ENCODE data around the gene FARP1.

FARP1 gene

DNA sequence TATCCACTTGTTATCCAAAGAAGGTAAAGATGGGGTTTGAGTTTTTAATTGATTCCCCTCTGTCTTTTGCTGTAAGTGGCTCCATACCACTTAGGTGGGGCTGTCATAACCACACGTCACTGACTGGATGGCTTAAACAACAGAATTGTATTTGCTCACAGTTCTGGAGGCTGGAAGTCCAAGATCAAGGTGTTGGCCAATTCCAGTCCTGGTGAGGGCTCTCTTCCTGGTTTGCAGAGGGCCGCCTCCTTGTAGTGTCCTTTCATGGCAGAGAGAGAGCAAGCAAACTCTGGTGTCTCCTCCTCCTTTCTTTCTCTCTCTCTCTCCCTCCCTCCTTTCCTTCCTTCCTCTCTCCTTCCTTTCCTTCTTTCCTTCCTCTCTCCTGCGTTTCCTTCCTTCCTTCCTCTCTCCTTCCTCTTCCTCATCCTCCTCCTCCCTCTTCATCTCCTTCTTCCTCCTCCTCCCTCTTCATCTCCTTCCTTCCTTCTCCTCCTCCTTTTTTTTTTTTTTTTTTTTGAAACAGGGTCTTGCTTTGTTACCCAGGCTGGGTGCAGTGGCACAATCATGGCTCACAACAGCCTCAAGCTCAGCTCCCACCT lies 174.8 kb downstream of the FARP1 start:
- no peak for TF ChIP-seq TAF1 (IDR thresholded peaks at IDR 0.05; ENCODE audit: borderline replicate concordance, insufficient read depth, low read length)
- TF ChIP-seq, protein P1, sequence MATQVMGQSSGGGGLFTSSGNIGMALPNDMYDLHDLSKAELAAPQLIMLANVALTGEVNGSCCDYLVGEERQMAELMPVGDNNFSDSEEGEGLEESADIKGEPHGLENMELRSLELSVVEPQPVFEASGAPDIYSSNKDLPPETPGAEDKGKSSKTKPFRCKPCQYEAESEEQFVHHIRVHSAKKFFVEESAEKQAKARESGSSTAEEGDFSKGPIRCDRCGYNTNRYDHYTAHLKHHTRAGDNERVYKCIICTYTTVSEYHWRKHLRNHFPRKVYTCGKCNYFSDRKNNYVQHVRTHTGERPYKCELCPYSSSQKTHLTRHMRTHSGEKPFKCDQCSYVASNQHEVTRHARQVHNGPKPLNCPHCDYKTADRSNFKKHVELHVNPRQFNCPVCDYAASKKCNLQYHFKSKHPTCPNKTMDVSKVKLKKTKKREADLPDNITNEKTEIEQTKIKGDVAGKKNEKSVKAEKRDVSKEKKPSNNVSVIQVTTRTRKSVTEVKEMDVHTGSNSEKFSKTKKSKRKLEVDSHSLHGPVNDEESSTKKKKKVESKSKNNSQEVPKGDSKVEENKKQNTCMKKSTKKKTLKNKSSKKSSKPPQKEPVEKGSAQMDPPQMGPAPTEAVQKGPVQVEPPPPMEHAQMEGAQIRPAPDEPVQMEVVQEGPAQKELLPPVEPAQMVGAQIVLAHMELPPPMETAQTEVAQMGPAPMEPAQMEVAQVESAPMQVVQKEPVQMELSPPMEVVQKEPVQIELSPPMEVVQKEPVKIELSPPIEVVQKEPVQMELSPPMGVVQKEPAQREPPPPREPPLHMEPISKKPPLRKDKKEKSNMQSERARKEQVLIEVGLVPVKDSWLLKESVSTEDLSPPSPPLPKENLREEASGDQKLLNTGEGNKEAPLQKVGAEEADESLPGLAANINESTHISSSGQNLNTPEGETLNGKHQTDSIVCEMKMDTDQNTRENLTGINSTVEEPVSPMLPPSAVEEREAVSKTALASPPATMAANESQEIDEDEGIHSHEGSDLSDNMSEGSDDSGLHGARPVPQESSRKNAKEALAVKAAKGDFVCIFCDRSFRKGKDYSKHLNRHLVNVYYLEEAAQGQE (IDR thresholded peaks at IDR 0.05; ENCODE audit: insufficient read depth in 1 of 2, low read depth in 2 of 2, low read length in 2 of 2), result no peak
- TF ChIP-seq FOXP2 (optimal IDR thresholded peaks at IDR 0.05; ENCODE audit: borderline replicate concordance, extremely low read depth, extremely low read length, insufficient read depth), result no peak
- no peak for TF ChIP-seq SIN3A (IDR thresholded peaks at IDR 0.05; ENCODE audit: borderline replicate concordance, insufficient read depth, low read length)
- no peak for TF ChIP-seq POLR2AphosphoS5 (IDR thresholded peaks at IDR 0.05; ENCODE audit: low read depth, low read length)

DNA sequence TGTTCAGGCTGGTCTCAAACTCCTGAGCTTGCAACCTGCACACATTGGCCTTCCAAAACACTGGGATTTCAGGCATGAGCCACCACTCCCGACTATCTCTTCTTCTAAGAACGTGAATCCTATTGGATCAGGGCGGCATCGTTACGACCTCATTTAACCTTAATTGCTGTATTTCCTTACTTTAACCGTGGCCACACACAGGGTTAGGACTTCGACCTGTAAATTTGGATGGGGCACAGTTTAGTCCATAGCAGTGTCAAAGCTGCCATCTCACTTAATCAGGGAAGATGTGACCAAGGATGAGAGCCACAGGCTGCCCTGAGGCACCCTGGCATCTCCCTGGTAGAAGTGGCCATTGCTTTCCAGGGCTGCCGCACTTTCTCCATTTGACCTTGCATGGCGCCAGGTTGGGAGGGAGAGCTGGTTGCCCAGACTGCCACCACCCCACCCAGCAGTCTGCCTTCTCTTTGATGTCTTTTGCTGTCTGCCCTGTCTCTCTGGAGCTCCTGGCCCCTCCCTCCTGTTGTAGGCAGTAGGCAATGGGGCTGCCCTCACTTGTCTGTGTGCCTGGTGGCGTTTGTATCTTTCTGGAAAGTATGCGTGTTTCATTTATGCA lies 175.5 kb downstream of the FARP1 start:
- TF ChIP-seq SIN3A (IDR thresholded peaks at IDR 0.05; ENCODE audit: borderline replicate concordance, insufficient read depth, low read length), result no peak
- no peak for TF ChIP-seq TAF1 (IDR thresholded peaks at IDR 0.05; ENCODE audit: borderline replicate concordance, insufficient read depth, low read length)
- no peak for TF ChIP-seq POLR2AphosphoS5 (IDR thresholded peaks at IDR 0.05; ENCODE audit: low read depth, low read length)
- TF ChIP-seq, protein P1 (IDR thresholded peaks at IDR 0.05; ENCODE audit: insufficient read depth in 1 of 2, low read depth in 2 of 2, low read length in 2 of 2), result no peak
- no peak for TF ChIP-seq FOXP2 (optimal IDR thresholded peaks at IDR 0.05; ENCODE audit: borderline replicate concordance, extremely low read depth, extremely low read length, insufficient read depth)

DNA sequence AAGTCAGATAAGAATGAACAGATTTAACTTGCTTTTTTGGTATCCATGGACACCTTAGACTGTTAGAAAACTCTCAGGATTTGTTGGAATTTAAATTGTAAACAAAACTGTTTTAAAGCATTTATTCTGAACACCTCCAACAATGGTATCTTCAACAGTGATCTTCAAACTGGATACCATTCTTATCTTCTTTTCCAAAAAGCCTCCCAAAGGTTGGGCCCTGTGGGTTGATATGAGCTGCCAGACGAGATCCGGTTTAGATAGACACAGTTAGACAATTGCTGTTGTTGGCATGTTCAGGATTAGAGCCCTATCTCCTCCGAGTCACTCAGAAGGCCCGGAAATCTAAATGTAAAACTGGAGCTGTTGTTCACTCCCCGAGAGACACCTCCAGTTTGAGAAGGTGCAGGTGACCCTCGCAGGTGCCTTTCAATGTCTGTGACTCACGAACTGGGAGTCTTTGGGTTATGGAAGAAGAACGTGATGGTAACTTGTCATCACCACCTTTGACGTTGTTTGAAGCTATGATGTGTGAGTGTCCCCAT lies 177.7 kb downstream of the FARP1 start:
- TF ChIP-seq FOXP2 (optimal IDR thresholded peaks at IDR 0.05; ENCODE audit: borderline replicate concordance, extremely low read depth, extremely low read length, insufficient read depth), result no peak
- no peak for TF ChIP-seq TAF1 (IDR thresholded peaks at IDR 0.05; ENCODE audit: borderline replicate concordance, insufficient read depth, low read length)
- TF ChIP-seq, protein P1 (IDR thresholded peaks at IDR 0.05; ENCODE audit: insufficient read depth in 1 of 2, low read depth in 2 of 2, low read length in 2 of 2), result no peak
- no peak for TF ChIP-seq SIN3A (IDR thresholded peaks at IDR 0.05; ENCODE audit: borderline replicate concordance, insufficient read depth, low read length)

DNA sequence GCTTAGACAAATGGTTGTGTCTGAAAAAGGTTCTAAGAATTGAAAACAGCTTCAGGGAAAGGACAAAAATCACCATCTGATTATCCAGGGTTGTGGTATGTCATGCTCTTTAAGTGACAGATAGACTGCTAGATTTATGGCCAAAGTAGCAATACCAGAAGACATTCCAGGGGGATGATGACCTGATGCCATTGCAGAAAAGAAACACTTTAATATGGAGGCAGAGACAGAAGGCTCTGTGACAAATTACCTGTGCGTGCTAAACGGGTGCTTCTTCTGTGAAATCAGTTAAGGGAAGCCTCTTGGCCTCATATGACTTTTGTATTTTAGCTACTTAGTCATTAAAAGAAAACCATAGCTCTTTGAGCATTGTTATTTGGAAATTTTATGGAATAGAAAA lies 178.5 kb downstream of the FARP1 start:
- no peak for TF ChIP-seq SIN3A (IDR thresholded peaks at IDR 0.05; ENCODE audit: borderline replicate concordance, insufficient read depth, low read length)
- no peak for TF ChIP-seq POLR2AphosphoS5 (IDR thresholded peaks at IDR 0.05; ENCODE audit: low read depth, low read length)
- no peak for TF ChIP-seq FOXP2 (optimal IDR thresholded peaks at IDR 0.05; ENCODE audit: borderline replicate concordance, extremely low read depth, extremely low read length, insufficient read depth)
- TF ChIP-seq, protein P1 (IDR thresholded peaks at IDR 0.05; ENCODE audit: insufficient read depth in 1 of 2, low read depth in 2 of 2, low read length in 2 of 2), result no peak
- no peak for TF ChIP-seq TAF1 (IDR thresholded peaks at IDR 0.05; ENCODE audit: borderline replicate concordance, insufficient read depth, low read length)

Measured in PFSK-1 (cell line).